Loucy (cell line): Measurements from ENCODE around the gene CCN2.

Experiments
- EZH2phosphoT487 ChIP-seq: fragments of 200-600 bp; IDR thresholded peaks from 2 replicates; pipeline ENCODE4 v1.6.1; 2018; ENCODE audit warnings: antibody characterized with exemption, mild to moderate bottlenecking, moderate library complexity, borderline replicate concordance
- TF ChIP-seq, protein P1 (sequence below): fragments of 200-600 bp; sonication (generic); conservative IDR thresholded peaks from 2 replicates; pipeline ENCODE4 v1.5.1; 2014; ENCODE audit warnings: mild to moderate bottlenecking, antibody characterized with exemption, low read length

- TF ChIP-seq, protein P1, sequence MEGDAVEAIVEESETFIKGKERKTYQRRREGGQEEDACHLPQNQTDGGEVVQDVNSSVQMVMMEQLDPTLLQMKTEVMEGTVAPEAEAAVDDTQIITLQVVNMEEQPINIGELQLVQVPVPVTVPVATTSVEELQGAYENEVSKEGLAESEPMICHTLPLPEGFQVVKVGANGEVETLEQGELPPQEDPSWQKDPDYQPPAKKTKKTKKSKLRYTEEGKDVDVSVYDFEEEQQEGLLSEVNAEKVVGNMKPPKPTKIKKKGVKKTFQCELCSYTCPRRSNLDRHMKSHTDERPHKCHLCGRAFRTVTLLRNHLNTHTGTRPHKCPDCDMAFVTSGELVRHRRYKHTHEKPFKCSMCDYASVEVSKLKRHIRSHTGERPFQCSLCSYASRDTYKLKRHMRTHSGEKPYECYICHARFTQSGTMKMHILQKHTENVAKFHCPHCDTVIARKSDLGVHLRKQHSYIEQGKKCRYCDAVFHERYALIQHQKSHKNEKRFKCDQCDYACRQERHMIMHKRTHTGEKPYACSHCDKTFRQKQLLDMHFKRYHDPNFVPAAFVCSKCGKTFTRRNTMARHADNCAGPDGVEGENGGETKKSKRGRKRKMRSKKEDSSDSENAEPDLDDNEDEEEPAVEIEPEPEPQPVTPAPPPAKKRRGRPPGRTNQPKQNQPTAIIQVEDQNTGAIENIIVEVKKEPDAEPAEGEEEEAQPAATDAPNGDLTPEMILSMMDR, result no peak
- TF ChIP-seq EZH2phosphoT487, result no peak
Measured at GRCh38 chr6:131978522-131978921, 27.4 kb upstream of the CCN2 start.
